GM19328 (cell line): Measurements from ENCODE around the gene RBM6.
"Not testable (repeated sequence)": the region's sequence is repeated elsewhere in the genome, so short reads cannot be mapped to it uniquely, and the experiment has no call there.

ENCODE experiments used
- ATAC-seq: cut with Tn5 transposase; IDR thresholded peaks from one replicate; pipeline ENCODE4 v1.9.1; 2021; ENCODE audit warnings: mild to moderate bottlenecking, moderate library complexity; ENCODE audit not compliant: unreplicated experiment

Gene RBM6

DNA sequence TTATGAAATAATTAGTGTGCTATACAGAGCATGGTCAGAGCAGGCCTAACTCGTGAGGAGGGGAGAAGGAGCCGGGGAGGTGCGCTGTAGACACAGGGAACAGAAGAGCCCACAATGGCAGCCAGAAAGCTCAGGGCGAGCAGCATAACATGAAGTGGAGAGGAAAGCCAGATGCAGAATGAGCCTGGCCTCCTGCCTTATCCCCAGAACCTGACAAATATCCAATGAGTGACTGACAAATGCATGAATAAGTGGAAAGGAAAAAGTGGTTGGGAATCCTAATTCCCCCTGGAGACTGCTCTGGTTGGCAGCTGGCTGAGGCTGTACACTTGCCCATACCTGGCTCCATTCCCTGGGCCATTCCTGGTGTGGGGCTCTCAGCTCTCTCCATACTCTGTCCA lies 27.1 kb upstream of the RBM6 start:
- ATAC-seq = no peak

DNA sequence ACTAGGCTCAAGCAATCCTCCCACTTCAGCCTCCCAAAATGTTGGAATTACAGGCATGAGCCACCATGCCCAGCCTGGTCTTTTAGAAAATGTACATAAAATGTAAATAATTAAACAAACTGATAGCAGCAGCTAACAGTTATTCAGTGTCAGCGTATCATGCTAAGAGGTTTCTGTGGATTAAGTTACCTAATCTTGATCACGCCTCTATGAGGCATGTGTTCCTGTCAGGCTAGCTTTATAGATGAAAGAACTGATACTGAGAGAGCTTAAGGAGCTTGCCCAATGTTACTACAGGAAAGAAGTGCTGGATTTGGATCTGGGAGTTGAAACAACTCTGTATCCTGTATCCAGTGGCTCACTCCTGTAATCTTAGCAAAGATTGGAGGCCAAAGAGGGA lies 25.0 kb upstream of the RBM6 start:
- ATAC-seq = no peak

DNA sequence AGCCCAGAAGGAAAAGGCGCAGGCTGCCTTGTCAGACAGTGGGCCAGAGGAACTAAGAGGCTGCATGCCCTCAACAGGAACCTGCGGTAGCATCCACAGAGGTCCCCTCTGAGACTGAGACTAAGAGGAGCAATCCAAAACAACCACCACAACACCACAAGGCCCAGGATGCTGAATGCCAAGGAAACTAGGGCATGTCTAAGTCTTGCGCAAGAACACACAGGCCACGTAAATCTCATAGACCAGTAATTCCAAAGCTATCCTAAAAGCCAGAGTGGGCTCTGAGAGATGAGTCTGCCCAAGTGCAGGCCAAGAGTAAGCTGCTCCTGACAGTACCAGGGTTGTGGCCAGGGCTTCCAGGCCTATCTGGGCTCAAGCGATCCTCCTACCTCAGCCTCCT lies 23.3 kb upstream of the RBM6 start:
- no peak for ATAC-seq

DNA sequence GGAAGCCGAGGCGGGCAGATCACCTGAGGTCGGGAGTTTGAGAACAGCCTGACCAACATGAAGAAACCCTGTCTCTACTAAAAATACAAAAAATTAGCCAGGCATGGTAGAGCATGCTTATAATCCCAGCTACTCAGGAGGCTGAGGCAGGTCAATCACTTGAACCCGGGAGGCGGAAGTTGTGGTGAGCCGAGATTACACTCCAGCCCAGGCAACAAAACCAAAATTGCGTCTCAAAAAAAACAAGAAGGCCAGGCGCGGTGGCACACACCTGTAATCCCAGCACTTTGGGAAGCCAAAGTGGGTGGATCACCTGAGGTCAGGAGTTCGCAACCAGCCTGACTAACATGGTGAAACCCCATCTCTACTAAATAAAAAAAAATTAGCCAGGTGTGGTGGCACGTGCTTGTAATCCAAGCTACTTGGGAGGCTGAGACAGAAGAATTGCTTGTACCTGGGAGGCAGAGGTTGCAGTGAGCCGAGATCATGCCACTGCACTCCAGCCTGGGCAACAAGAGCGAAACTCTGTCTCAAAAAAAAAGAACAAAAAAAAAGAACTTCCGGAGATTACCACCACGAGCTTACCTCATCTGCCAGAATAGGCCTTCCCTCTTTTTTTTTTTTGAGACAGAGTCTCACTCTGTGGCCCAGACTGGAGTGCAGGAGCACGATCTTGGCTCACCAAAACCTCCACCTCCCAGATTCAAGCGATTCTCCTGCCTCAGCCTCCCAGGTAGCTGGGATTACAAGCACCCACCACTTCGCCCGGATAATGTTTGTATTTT lies 22.0 kb upstream of the RBM6 start:
- not testable (repeated sequence) for ATAC-seq

DNA sequence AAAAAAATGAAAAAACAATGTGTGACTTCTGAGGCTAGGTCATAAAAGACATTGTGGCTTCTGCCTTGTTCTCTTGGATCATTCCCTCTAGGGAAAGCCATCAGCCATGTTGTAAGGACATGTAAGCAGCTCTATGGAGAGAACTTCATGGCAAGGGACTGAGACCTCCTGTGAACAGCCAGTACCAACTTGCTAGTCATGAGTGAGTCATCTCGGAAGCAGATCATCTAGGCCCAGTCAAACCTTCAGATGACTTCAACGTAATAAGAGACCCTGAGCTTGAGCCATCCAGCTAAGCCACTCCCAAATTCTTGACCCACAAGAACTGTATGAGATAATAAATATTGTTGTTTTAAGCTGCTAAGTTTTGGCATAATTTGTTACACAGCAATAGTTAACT lies 15.3 kb upstream of the RBM6 start:
- ATAC-seq = no peak

DNA sequence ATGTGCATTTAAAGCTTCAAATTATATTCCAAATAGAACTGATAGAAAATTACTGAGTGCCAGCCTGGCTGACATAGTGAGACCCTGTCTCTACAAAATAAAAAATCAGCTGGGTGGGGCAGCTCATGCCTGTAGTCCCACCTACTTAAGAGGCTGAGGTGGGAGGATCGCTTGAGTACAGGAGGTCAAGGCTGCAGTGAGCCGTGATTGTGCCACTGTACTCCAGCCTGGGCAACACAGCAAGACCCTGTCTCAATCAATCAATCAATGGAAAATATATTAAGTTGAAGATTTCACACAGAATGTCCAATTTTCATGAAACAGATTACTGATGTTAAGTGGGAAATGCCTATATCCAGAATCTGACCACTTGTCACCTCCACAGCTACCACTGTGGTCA lies 14.5 kb upstream of the RBM6 start:
- ATAC-seq = no peak

DNA sequence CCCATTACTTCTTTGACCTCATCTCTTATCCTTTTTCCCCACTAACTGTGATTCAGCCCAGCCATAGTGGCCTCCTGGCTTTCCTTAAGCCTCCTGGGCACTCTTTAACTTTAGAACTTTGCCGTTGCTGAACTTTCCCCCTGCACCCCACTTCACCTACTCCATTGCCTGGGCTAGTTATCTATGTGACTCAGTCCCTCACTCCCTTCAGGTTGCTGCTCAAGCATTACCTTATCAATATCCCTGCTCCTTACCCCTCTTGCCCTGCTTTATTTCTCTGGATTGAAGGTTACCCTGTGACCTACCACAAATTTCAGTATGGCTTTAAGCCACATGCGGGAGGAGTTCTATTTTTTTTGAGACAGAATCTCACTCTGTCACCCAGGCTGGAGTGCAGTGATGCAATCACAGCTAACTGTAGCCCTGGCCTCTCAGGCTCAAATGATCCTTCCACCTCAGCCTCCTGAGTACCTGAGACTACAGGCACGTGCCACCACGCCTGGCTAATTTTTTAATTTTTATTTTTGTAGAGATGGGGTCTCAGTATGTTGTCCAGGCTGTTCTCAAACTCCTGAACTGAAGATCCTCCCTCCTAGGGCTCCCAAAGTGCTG lies 13.7 kb upstream of the RBM6 start:
- ATAC-seq = no peak

DNA sequence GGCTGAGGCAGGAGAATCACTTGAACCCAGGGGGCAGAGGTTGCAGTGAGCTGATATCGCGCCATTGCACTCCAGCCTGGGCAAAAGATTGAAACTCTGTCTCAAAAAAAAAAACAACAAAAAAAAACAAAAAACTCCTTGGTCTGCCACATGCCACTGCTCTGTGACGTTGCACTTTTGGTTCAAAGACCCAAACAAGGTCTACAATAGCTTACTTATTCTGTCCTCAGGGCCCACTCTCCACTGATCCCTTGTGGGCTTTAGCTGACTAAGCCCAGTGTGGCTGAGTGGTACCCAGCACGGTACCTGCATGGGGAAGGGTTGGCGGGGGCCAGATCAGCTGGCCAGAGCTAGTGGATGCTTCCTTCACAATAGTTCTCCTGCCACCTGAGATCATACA lies 12.2 kb upstream of the RBM6 start:
- ATAC-seq = no peak

DNA sequence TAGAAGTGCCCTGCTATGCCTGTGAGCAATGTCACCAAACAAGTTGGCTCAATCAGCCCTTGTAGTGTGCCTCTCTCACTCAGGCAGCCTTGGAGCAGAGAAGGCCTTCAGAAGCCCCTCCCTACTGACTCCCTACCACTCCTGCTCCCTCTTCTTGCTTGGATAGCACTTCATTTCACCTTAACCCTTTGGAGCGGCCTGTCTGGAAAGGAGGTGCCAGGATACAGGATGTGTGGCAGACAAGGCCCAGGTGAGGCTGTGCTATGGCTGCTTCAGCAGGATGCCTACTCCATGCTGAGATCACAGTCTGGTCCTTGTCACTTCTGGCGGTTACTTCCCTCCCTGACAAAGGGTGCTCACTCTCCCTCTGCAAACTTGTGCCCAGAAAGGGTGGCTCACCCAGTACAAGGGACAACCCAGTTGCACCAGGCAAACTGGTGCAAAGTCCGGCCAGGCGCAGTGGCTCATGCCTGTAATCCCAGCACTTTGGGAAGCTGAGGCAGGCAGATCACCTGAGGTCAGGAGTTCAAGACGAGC lies 11.4 kb upstream of the RBM6 start:
- ATAC-seq = no peak

DNA sequence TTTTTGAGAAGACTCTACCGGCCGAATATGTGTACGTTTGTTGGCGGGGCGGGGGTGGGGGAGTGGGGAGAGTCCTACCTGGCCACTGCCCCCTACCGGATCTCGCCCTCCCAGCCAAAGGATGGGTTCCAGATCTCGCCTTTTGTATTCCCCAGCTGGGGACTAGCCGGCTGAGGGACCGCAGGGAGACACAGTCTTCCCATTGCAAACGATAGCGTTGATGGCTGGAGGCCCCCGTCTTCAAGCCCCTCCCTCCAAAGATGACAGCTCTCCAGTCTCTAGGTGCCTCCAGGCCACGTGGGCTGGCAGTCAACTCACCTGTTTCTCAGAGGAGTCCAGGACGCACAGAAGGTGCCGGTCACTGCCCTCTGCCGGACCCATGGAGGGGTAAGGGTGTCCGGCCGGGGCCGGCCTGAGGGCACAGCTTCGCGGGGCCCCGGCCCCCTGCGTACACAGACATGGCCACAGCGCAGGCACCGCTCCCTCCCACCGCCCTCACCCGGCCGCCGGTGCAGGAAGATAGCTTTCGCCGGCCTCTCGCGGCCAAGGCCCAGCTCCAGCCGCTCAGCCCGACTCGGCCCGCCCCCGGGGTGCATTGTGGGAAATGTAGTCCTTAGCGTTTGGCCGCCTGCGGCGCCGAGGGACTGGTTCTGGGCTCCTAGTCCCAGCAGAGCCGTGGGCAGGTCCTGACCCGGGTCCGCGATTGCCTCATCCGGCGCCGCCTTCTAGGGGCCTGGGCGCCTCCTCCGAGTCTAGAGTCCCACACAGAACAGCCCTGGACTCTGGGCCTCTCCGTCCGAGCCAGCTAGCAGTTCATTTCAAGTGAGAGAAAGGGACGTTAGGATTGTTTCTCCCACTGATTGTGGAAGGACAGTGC lies 10.4 kb upstream of the RBM6 start, which contains the start of gene MON1A:
MON1A (minus strand) TSS at position 521 of the 877 bp plus-strand sequence. CDS start 16,465 bp downstream, outside the sequence.
- ATAC-seq = peak; percentile 86

DNA sequence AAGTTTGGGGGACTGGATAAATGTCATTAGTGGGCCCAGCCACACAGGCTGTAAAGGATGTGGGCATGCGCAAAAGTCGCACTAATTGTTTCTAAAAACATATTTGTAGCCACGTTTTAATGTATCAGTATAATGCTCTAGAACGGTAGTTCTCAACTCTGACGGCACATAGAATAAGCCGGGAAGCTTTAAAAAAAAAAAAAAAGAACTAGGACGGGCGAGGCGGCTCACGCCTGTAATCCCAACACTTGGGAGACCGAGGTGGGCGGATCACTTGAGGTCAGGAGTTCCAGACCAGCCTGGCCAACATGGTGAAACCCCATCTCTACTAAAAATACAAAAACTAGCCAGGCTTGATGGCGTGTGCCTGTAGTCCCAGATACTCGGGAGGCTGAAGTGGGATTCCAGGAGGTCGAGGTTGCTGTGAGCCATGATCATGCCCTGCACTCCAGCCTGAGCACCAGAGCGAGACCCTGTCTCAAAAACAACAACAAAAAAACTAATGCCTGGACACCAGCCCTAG lies 9.7 kb upstream of the RBM6 start:
- no peak for ATAC-seq

DNA sequence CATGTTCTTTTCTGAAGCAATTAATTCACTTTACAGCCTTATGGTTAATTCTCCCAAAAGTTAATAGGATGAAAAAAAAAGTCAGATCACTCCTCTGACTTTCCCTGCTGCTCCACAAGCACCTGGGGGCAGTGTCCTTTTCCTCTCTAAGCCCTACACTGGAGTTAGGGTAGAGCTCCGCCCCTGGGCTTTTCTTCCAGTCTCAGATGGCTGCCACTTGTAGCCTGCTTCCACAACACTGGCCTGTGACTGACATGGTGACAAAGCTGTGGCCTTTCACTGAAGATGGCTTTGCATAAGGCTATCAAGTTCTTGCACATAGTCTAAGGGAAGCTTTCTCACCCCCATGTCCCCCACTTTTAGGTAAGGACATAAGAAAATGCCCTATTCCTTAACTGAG lies 9.0 kb upstream of the RBM6 start:
- ATAC-seq = no peak

DNA sequence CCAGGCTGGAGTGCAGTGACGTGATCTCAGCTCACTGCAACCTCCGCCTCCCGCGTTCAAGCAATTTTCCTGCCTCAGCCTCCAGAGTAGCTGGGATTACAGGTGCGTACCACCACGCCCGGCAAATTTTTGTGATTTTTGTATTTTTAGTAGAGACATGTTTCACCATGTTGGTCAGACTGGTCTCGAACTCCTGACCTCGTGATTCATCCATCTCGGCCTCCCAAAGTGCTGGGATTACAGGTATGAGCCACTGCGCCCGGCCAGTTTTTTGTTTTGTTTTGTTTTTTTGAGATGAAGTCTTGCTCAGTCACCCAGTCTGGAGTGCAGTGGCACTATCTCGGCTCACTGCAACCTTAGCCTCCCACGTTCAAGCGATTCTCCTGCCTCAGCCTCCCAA lies 7.7 kb upstream of the RBM6 start:
- ATAC-seq = not testable (repeated sequence)

DNA sequence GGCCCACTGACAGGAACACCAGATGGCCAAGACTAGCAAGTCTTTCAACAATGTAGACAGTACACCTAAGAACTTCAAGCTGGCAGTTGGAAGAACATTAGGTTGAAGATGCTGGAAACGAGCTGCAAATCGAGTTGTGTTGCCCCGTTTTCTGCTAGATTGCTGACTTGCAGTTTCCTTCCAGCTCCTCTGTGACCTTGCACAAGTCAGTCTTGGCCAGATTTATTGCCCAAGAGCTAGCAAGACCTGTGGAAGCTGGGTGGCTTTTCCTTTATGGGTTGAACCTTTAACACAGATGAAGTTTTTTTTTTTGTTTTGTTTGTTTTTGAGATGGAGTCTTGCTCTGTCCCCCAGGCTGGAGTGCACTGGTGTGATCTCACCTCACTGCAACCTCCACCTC lies 2.9 kb upstream of the RBM6 start:
- no peak for ATAC-seq

DNA sequence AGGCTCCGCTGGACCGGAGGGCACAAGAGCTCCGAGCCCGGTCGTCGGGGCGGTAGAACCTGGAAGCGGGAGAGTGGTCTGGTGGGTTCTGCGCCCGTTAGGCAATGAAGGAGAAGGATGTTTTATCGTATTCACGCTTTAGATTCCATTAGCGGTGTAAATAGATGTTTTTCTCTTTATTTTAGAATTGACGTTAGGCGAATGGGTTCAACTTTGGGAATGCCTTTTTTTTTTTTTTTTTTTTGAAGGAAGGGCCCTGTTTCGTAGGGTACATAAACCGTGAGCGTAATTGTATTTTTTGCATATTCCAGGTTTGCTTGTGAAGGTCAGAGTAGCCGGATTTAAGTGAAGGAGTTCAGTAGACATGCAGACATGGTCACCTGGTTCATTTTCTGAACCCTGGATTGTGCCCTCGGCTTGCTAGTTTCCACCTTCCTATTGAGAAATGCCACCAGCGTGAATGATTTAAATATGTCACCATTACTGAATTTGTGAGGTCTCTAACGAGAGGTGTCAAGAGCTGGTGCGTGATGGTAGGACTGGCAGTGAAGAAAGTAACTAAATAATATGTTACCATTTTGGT lies 808 bp downstream of the RBM6 start:
- peak; percentile 14 for ATAC-seq

DNA sequence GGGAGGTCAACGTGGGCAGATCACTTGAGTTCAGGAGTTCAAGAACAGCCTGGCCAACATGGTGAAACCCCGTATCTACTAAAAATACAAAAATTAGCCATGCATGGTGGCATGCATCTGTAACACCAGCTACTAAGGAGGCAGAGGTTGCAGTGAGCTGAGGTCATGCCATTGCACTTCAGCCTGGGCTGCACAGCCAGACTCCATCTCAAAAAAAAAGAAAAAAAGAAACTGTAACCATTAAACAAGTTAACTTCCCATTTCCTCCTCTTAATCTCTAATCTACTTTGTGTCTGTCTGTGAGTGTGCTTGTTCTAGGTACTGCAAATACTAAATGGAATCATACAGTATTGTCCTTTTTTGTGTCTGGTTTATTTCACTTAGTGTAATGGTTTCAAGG lies 2.7 kb downstream of the RBM6 start:
- no peak for ATAC-seq

DNA sequence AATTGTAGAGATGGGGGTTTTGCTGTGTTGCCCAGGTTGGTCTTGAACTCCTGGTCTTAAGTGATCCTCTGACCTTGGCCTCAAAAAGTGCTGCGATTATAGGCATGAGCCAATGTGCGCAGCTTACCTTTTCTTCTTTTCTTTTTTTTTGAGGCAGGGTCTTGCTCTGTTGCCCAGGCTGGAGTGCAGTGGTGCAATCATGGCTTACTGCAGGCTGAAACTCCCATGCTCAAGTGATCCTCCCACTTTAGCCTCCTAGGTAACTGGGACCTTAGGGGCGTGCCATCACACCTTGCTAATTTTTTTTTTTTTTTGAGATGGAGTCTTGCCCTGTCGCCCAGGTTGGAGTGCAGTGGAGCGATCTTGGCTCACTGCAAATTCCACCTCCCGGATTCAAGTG lies 13.0 kb downstream of the RBM6 start:
- no peak for ATAC-seq

DNA sequence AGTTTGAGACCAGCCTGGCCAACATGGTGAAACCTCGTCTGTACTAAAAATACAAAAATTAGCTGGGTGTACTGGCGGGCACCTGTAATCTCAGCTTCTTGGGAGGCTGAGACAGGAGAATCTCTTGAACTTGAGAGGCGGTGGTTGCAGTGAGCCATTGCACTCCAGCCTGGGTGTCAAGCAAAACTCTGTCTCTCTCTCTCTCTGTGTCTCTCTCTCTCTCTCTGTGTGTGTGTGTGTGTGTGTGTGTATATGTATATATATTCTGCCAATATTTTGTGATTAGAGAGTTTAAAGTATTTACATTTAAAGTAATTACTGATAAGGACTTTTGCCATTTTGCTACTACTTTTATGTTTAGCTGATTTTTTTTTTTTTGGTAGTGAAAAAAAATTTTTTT lies 15.7 kb downstream of the RBM6 start:
- ATAC-seq = no peak

DNA sequence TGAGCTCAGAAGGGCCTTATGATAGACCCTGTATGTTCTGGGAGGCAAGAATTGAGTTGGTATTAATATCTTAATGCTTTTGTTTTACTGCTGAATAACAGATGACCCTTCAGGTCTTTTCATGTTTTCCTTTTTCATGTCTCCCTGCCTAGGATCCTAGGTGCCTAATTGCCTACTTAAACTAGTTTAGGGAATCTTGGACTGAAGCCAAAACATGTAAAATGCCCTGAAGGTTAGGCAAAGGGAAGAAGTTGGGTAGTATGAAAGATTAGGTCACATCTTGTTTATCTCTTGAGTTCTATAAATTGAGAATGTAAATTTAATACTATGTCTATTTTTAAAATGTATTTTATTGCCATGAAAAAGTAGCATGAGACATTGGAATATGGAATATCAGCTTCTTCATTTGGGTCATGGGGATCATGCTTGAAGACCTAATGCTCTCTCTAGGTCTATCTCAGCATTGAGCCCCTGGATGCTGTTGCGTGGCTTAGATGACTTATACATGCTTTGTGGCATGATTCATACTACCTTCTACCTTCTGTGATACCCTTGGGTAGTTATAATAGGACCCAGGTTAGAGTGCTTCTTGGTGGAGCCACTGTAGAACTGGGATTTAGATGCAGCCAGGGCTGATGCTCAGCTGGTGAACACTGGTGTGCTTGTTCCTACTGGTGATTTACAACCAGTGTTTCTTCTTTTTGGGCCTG lies 26.4 kb downstream of the RBM6 start:
- no peak for ATAC-seq

DNA sequence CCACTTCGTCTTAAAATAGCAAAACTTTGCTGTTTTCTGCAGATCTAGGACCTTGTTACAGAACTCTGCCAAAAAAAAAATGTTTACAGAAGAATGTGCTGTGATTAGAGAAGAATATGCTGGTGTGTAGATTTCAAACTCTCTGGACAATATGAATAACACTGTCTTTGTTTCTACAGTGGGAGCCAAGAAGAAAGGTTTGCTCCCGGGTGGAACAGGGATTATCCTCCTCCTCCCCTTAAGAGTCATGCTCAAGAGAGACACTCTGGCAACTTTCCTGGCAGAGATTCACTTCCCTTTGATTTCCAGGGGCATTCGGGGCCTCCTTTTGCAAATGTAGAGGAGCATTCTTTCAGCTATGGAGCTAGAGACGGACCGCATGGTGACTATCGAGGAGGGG lies 27.3 kb downstream of the RBM6 start:
- no peak for ATAC-seq
